Calu3 (cell line): Measurements from ENCODE around the gene PRSS48. TPM values are rescaled to one million over a fixed set of nuclear protein-coding genes. Genes with fewer than 3 reads are reported as not detected.

Experiments used
- Bru-seq: library from RNA; stranded (reverse); fragments of 400-500 nt; gene quantifications from one replicate; lab custom pipeline; 2021; lab: Mats Ljungman, UMichigan
- BruChase-seq, 2 experiments: library from RNA; stranded (reverse); fragments of 400-500 nt; gene quantifications; one replicate each; lab custom pipeline; 2021; lab: Mats Ljungman, UMichigan
- BruUV-seq: library from RNA; stranded (reverse); fragments of 400-500 nt; replicated peaks from 2 replicates; lab custom pipeline; 2021; lab: Mats Ljungman, UMichigan
- CTCF ChIA-PET: fragments of 300-600 bp; sonication (Branson Sonifier 250); formaldehyde crosslinking; loops from one replicate; lab custom pipeline; 2022; ENCODE audit warnings: antibody characterized with exemption; lab: Charles Lee
- DNase-seq: peaks from one replicate; pipeline ENCODE4 v3.0.0; 2022
- H3K27ac Mint-ChIP-seq: one replicate; pipeline ENCODE4 v1.8.0; 2022; ENCODE audit warnings: mixed read lengths; ENCODE audit not compliant: unreplicated experiment
- H3K27me3 Mint-ChIP-seq: one replicate; pipeline ENCODE4 v1.8.0; 2022; ENCODE audit warnings: mixed read lengths; ENCODE audit not compliant: unreplicated experiment
- H3K36me3 Mint-ChIP-seq: one replicate; pipeline ENCODE4 v1.8.0; 2022; ENCODE audit warnings: mild to moderate bottlenecking, moderate library complexity, mixed read lengths; ENCODE audit not compliant: insufficient read depth, unreplicated experiment
- H3K4me1 Mint-ChIP-seq: one replicate; pipeline ENCODE4 v1.8.0; 2022; ENCODE audit warnings: mild to moderate bottlenecking, low read depth, mixed read lengths; ENCODE audit not compliant: unreplicated experiment
- H3K4me3 Mint-ChIP-seq: one replicate; pipeline ENCODE4 v1.8.0; 2022; ENCODE audit warnings: mild to moderate bottlenecking, low read depth, moderate library complexity, mixed read lengths; ENCODE audit not compliant: unreplicated experiment
- H3K9me3 Mint-ChIP-seq: one replicate; pipeline ENCODE4 v1.8.0; 2022; ENCODE audit warnings: low read depth, mixed read lengths; ENCODE audit not compliant: unreplicated experiment
- intact Hi-C: fragments of 100-400 bp; cut with micrococcal nuclease; formaldehyde crosslinking; loops from one replicate; pipeline ENCODE4 v1.10.0; 2022; ENCODE audit not compliant: unreplicated experiment
- long read RNA-seq: library from polyadenylated mRNA; stranded (forward); transcript quantifications from one replicate; pipeline ENCODE4 v2.0.0, GENCODE V29; 2022
- total RNA-seq: library from RNA; stranded (reverse); gene quantifications from 2 replicates; pipeline ENCODE4 v1.2.3, GENCODE V29; 2022
- TF ChIP-seq, protein P1 (sequence below): fragments of 200-600 bp; IDR thresholded peaks from one replicate; pipeline ENCODE4 v1.8.0; 2022; ENCODE audit warnings: antibody characterized with exemption; ENCODE audit not compliant: unreplicated experiment

PRSS48 gene, protein sequence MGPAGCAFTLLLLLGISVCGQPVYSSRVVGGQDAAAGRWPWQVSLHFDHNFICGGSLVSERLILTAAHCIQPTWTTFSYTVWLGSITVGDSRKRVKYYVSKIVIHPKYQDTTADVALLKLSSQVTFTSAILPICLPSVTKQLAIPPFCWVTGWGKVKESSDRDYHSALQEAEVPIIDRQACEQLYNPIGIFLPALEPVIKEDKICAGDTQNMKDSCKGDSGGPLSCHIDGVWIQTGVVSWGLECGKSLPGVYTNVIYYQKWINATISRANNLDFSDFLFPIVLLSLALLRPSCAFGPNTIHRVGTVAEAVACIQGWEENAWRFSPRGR
- total RNA-seq (not detected in 2 replicates), Bru-seq, nascent RNA (percentile 6 among the genes with signal in this experiment), BruChase-seq, experiment 1, labeled RNA remaining after a 6-hour chase (not detected), BruChase-seq, experiment 2, labeled RNA remaining after a 2-hour chase (percentile 6 among the genes with signal in this experiment)
- long read RNA-seq, partial matches to known transcripts, result 0 of 1 reads
- long read RNA-seq, other reads (novel, unspliced or antisense), result 1 of 1 reads

DNA sequence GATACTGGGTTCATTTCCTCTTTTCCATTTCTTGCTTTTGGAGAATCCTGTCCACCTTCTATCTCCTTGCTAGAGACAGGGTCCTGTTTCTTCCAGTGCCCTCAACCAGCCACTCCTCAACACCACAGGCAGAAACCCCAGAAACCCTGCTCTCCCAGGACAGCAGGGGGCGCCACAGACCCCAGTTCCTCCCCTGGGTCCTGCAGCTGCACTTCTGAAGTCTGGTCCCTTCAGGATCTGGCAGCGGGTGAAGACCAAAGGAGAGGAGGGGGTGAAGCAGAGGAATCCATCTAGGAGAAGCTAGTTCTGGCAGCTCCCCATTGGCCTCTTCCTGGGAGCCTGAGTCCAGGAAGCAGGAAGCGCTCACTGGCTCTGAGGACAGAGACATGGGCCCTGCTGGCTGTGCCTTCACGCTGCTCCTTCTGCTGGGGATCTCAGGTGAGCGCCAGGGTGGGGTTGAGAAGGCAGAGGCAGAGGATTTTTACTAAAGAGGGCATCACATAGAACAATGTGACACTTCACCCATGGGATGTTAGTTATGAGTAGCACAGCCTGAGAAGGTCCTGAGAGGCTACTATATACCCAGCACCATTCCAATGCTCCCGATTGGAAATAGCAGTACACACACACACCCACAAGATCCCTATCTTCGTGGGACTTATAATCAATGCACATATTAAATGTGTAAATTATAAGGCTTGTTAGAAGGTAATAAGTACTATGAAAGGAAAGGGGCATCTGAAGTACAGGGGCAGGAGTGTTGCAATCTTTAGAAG is at the start of gene PRSS48:
TSS of gene PRSS48 (plus strand) at position 375 of the 776 bp plus-strand sequence. CDS start at position 387, 12 bp downstream.
- H3K27me3 Mint-ChIP-seq, result no peaks in the 10 kb centered on the region
- TF ChIP-seq, protein P1, sequence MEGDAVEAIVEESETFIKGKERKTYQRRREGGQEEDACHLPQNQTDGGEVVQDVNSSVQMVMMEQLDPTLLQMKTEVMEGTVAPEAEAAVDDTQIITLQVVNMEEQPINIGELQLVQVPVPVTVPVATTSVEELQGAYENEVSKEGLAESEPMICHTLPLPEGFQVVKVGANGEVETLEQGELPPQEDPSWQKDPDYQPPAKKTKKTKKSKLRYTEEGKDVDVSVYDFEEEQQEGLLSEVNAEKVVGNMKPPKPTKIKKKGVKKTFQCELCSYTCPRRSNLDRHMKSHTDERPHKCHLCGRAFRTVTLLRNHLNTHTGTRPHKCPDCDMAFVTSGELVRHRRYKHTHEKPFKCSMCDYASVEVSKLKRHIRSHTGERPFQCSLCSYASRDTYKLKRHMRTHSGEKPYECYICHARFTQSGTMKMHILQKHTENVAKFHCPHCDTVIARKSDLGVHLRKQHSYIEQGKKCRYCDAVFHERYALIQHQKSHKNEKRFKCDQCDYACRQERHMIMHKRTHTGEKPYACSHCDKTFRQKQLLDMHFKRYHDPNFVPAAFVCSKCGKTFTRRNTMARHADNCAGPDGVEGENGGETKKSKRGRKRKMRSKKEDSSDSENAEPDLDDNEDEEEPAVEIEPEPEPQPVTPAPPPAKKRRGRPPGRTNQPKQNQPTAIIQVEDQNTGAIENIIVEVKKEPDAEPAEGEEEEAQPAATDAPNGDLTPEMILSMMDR, result peak; percentile 74
- peak; percentile 73 for DNase-seq
- H3K27ac Mint-ChIP-seq, result no peak within 1 kb of the TSS
- intact Hi-C loops, result loop anchor here (5.0 kb wide), 1 partner anchor 85 kb away; no protein-coding TSS in a partner anchor
- no peak within 1 kb of the TSS for H3K4me3 Mint-ChIP-seq
- BruUV-seq, result no TSS peak
- H3K9me3 Mint-ChIP-seq, result no peaks in the 10 kb centered on the region
- no peaks in the 10 kb centered on the region for H3K4me1 Mint-ChIP-seq
- no peaks in the 10 kb centered on the region for H3K36me3 Mint-ChIP-seq
- CTCF ChIA-PET, result interaction anchor here (1.0 to 1.5 kb wide), 3 partner anchors 53 to 86 kb away, joined by 3 read pairs; no protein-coding TSS in a partner anchor

DNA sequence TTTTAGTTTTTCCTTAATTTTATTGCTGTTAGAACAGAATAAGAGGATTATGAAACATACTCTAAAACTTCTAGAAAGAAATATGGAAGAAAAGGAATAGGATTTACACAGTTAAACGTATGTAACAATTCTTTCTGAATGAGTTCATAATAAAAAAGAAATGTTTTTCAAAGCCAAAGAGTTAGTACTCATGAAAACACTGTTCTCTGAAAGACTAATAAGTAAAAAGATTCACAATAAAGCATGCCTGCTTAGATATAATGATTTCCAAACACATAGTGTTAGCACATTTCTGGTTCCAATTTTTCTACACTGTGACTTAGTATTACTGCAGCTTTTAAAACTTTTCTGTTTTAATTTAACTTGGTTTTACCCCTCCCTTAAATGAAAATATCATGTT is 49.8 kb upstream of the PRSS48 start:
- Mint-ChIP-seq H3K9me3 (no peaks in the 10 kb centered on the region), H3K4me3 (no peak overlapping the region), H3K4me1 (no peaks in the 10 kb centered on the region), H3K27ac (no peak overlapping the region), H3K27me3 (no peaks in the 10 kb centered on the region), H3K36me3 (peaks cover 6% of the 10 kb centered on the region)
- no TSS peak for BruUV-seq
- CTCF ChIA-PET, result no interaction called here
- no peak for DNase-seq
- TF ChIP-seq, protein P1, result no peak
- intact Hi-C loops, result no loop called here

DNA sequence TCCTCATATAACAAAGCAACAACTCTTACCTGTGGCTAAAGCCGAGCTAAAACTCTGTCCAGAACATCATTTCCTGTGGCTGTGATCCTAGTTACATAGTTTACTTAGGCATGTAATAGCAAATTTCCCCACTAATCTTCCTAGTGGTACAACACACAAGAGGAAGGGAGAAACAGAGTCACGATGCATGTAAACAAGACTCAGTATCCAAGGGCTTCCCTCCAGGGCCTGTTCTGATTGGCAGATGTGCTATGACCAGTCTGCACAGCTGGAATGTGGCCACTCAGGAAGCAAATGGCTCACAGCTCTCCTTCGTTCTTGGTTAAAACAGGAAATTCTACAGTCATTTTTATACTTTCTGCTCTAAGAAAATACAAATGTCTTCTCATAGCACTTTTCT is 49.2 kb upstream of the PRSS48 start:
- intact Hi-C loops, result no loop called here
- TF ChIP-seq, protein P1, result no peak
- CTCF ChIA-PET, result no interaction called here
- Mint-ChIP-seq H3K36me3 (peaks cover 6% of the 10 kb centered on the region), H3K27me3 (no peaks in the 10 kb centered on the region), H3K4me1 (no peaks in the 10 kb centered on the region), H3K4me3 (no peak overlapping the region), H3K27ac (no peak overlapping the region), H3K9me3 (no peaks in the 10 kb centered on the region)
- DNase-seq, result no peak
- no TSS peak for BruUV-seq
